Peyer's patch (tissue), 4 donors: ENCODE data around the gene OR8H3. TPM values are rescaled to one million over a fixed set of nuclear protein-coding genes. Genes with fewer than 3 reads are reported as not detected.
"Not testable (repeated sequence)": the region's sequence is repeated elsewhere in the genome, so short reads cannot be mapped to it uniquely, and the experiment has no call there.

ENCODE experiments used
- DNase-seq, 3 donors: peaks; one replicate each; pipeline ENCODE4 v3.0.0-alpha.2; 2017 to 2019
- H3K27ac ChIP-seq, 4 donors: fragments of 200-600 bp; sonication (generic); one replicate each; pipeline ENCODE4 v1.5.1; 2016 to 2019
- H3K27me3 ChIP-seq, 2 donors: fragments of 200-600 bp; sonication (generic); one replicate each; pipeline ENCODE4 v1.5.1; 2019
- H3K36me3 ChIP-seq, 3 donors: fragments of 200-600 bp; sonication (generic); one replicate each; pipeline ENCODE4 v1.5.1; 2016 to 2019
- H3K4me1 ChIP-seq, 4 donors: fragments of 200-600 bp; sonication (generic); one replicate each; pipeline ENCODE4 v1.5.1; 2016 to 2019
- H3K4me3 ChIP-seq, 4 donors: fragments of 200-600 bp; sonication (generic); 1 replicate in 3 of 4; 2 replicates in 1 of 4; pipeline ENCODE4 v1.5.1; 2016 to 2019; ENCODE audit warnings: mild to moderate bottlenecking in 1 of 4
- H3K9me3 ChIP-seq, 4 donors: fragments of 200-600 bp; sonication (generic); one replicate each; pipeline ENCODE4 v1.5.1; 2016 to 2019; ENCODE audit warnings: mild to moderate bottlenecking in 1 of 4
- POLR2A ChIP-seq, 2 donors: fragments of 450-650 bp; IDR thresholded peaks; one replicate each; pipeline ENCODE4 v1.5.1; 2017; ENCODE audit warnings: antibody characterized with exemption in 2 of 2, mild to moderate bottlenecking in 2 of 2, moderate library complexity in 2 of 2
- total RNA-seq, 4 donors: library from RNA; depleted of rRNA; stranded (reverse); fragments of >200 nt; gene quantifications; one replicate each; pipeline ENCODE4 v1.1.0, GENCODE V29; 2016
- TF ChIP-seq, protein P1 (sequence below), 6 experiments: fragments of 450-650 bp in 4 of 6; fragments of 200-600 bp in 2 of 6; sonication (generic) in 1 of 6; IDR thresholded peaks; one replicate each; pipeline ENCODE4 v1.5.1; 2017 to 2019; ENCODE audit warnings: antibody characterized with exemption in 6 of 6, mild to moderate bottlenecking in 3 of 6, moderate library complexity in 1 of 6

The OR8H3 gene, protein sequence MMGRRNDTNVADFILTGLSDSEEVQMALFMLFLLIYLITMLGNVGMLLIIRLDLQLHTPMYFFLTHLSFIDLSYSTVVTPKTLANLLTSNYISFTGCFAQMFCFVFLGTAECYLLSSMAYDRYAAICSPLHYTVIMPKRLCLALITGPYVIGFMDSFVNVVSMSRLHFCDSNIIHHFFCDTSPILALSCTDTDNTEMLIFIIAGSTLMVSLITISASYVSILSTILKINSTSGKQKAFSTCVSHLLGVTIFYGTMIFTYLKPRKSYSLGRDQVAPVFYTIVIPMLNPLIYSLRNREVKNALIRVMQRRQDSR
- total RNA-seq, result not detected

GRCh38 chr11:56122073-56122472 is at the start of gene OR8H3:
OR8H3 (plus strand) TSS chr11:56122373; CDS start chr11:56122373, 0 bp downstream.
- no peaks in the 10 kb centered on the region for H3K4me1 ChIP-seq
- H3K36me3 ChIP-seq, result no peaks in the 10 kb centered on the region
- H3K4me3 ChIP-seq, result no peak within 1 kb of the TSS
- no peak within 1 kb of the TSS for H3K27ac ChIP-seq
- H3K27me3 ChIP-seq, result no peaks in the 10 kb centered on the region
- DNase-seq, result no peak
- TF ChIP-seq, protein P1, sequence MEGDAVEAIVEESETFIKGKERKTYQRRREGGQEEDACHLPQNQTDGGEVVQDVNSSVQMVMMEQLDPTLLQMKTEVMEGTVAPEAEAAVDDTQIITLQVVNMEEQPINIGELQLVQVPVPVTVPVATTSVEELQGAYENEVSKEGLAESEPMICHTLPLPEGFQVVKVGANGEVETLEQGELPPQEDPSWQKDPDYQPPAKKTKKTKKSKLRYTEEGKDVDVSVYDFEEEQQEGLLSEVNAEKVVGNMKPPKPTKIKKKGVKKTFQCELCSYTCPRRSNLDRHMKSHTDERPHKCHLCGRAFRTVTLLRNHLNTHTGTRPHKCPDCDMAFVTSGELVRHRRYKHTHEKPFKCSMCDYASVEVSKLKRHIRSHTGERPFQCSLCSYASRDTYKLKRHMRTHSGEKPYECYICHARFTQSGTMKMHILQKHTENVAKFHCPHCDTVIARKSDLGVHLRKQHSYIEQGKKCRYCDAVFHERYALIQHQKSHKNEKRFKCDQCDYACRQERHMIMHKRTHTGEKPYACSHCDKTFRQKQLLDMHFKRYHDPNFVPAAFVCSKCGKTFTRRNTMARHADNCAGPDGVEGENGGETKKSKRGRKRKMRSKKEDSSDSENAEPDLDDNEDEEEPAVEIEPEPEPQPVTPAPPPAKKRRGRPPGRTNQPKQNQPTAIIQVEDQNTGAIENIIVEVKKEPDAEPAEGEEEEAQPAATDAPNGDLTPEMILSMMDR (IDR thresholded peaks at IDR 0.05), result no peak
- no peak for TF ChIP-seq POLR2A (IDR thresholded peaks at IDR 0.05)
- peaks cover 0 to 4% (median 0%) of the 10 kb centered on the region in 4 donors for H3K9me3 ChIP-seq

DNA sequence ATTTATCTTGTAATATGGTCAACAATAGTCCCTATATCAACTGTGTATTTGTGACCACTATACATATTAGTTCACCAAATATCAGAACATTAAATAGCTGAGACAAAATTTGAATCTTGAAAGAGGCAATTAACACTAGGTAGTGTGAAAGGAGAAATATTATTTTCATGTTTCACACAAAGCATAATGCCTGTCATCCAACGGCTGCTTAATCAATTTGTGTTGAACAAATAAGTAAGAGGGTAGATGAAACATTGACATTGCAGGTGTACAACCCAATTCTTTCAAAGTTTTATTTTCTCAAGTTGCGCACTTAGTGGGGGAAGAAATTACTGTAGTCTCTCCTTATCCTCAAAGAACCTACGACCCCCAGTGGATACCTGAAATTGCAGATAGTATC is 32.5 kb upstream of the OR8H3 start:
- Histone ChIP-seq H3K36me3 (no peaks in the 10 kb centered on the region), H3K4me3 (no peak overlapping the region), H3K9me3 (no peaks in the 10 kb centered on the region), H3K4me1 (no peaks in the 10 kb centered on the region), H3K27me3 (no peaks in the 10 kb centered on the region), H3K27ac (no peak overlapping the region)
- TF ChIP-seq, protein P1 (IDR thresholded peaks at IDR 0.05), result no peak
- no peak for TF ChIP-seq POLR2A (IDR thresholded peaks at IDR 0.05)
- no peak for DNase-seq

GRCh38 chr11:56093008-56093407 is 29.2 kb upstream of the OR8H3 start, which contains the start of gene OR8I2:
OR8I2 (plus strand) TSS chr11:56093308; CDS start chr11:56093308, 0 bp downstream.
- TF ChIP-seq, protein P1 (IDR thresholded peaks at IDR 0.05), result no peak
- TF ChIP-seq POLR2A (IDR thresholded peaks at IDR 0.05), result no peak
- Histone ChIP-seq H3K4me3 (no peak within 1 kb of the TSS), H3K27ac (no peak within 1 kb of the TSS), H3K4me1 (no peaks in the 10 kb centered on the region), H3K27me3 (no peaks in the 10 kb centered on the region), H3K9me3 (no peaks in the 10 kb centered on the region), H3K36me3 (no peaks in the 10 kb centered on the region)
- DNase-seq, result no peak

GRCh38 chr11:56103210-56103737 is 18.9 kb upstream of the OR8H3 start, which contains the start of gene OR8H2:
OR8H2 (plus strand) TSS chr11:56103687; CDS start chr11:56105043, 1,356 bp downstream.
- no peaks in the 10 kb centered on the region for H3K36me3 ChIP-seq
- H3K4me3 ChIP-seq, result no peak within 1 kb of the TSS
- H3K27ac ChIP-seq, result no peak within 1 kb of the TSS
- H3K27me3 ChIP-seq, result no peaks in the 10 kb centered on the region
- no peaks in the 10 kb centered on the region for H3K9me3 ChIP-seq
- no peak for DNase-seq
- H3K4me1 ChIP-seq, result no peaks in the 10 kb centered on the region
- TF ChIP-seq, protein P1 (IDR thresholded peaks at IDR 0.05), result no peak
- no peak for TF ChIP-seq POLR2A (IDR thresholded peaks at IDR 0.05)

DNA sequence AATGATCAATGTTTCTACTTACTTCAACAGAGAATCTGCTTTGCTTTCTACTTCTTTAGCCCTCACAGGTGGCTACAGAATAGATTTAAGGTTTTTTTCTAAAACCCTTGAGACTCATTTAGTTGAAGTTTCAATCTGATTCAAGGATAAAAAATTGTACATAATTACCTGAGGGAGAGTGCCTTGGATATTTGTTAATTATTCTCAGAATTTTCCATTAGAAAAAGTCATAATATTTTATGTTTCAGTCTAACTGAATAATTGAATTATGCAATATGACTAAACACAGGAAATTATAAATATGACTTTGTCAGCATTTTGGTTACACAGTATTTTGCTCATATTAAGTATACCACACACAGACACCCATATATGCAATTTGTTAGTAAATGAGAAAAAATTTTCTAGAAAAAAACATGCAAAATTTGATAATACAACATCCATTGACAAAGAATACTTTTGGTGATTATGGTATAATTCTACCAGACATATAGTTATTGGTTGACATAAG is 18.0 kb downstream of the OR8H3 start, which contains the start of gene OR8J3:
TSS of gene OR8J3 (minus strand) at position 51 of the 511 bp plus-strand sequence. CDS start 2,483 bp downstream, outside the sequence.
- Histone ChIP-seq H3K36me3 (no peaks in the 10 kb centered on the region), H3K4me3 (no peak within 1 kb of the TSS), H3K4me1 (no peaks in the 10 kb centered on the region), H3K9me3 (no peaks in the 10 kb centered on the region), H3K27me3 (no peaks in the 10 kb centered on the region), H3K27ac (no peak within 1 kb of the TSS)
- no peak for DNase-seq
- no peak for TF ChIP-seq POLR2A (IDR thresholded peaks at IDR 0.05)
- TF ChIP-seq, protein P1 (IDR thresholded peaks at IDR 0.05), result no peak

GRCh38 chr11:56143681-56144080 is 21.5 kb downstream of the OR8H3 start:
- DNase-seq, H3K36me3 ChIP-seq, H3K27me3 ChIP-seq, H3K27ac ChIP-seq, H3K4me1 ChIP-seq, H3K4me3 ChIP-seq, H3K9me3 ChIP-seq: not testable (repeated sequence)
